ENCODE results near the gene HEPN1. TPM values are rescaled to one million over a fixed set of nuclear protein-coding genes. Genes with fewer than 3 reads are reported as not detected.

HEPN1 gene
- total RNA-seq, 4 donors from 2014 or later = 0.56 TPM; not detected in 3

- no peak for ATAC-seq (ENCODE audit: low FRiP score)
- no peak for DNase-seq (ENCODE audit: low spot score)
- TF ChIP-seq CTCF (IDR thresholded peaks at IDR 0.05) = no peak
Measured at GRCh38 chr11:124878759-124879492, 40.1 kb upstream of the HEPN1 start.

- ATAC-seq (ENCODE audit: low FRiP score) (no peak), DNase-seq (ENCODE audit: low spot score) (peak; percentile 20)
- TF ChIP-seq CTCF (IDR thresholded peaks at IDR 0.05) = no peak
Measured at GRCh38 chr11:124879493-124880289, 39.4 kb upstream of the HEPN1 start.

- no peak for ATAC-seq (ENCODE audit: low FRiP score)
- no peak for TF ChIP-seq CTCF (IDR thresholded peaks at IDR 0.05)
- peak; percentile 3 for DNase-seq (ENCODE audit: low spot score)
Measured at GRCh38 chr11:124880290-124880611, 38.8 kb upstream of the HEPN1 start.

- DNase-seq (ENCODE audit: low spot score) (no peak), ATAC-seq (ENCODE audit: low FRiP score) (no peak)
- no peak for TF ChIP-seq CTCF (IDR thresholded peaks at IDR 0.05)
Measured at GRCh38 chr11:124880958-124881357, 38.1 kb upstream of the HEPN1 start.

GRCh38 chr11:124882339-124883071 is 36.5 kb upstream of the HEPN1 start:
- DNase-seq (ENCODE audit: low spot score) (peak; percentile 22), ATAC-seq (ENCODE audit: low FRiP score) (no peak)
- no peak for TF ChIP-seq CTCF (IDR thresholded peaks at IDR 0.05)

- DNase-seq (ENCODE audit: low spot score) = peak; percentile 16
- TF ChIP-seq CTCF (IDR thresholded peaks at IDR 0.05) = no peak
Measured at GRCh38 chr11:124884340-124884739, 34.7 kb upstream of the HEPN1 start.

More at GRCh38 chr11:124884340-124884739, 34.7 kb upstream of the HEPN1 start:
- ATAC-seq (ENCODE audit: low FRiP score) = no peak
